Esophagus muscularis mucosa (tissue), 4 donors: ENCODE results near the gene APLP2.

ENCODE experiments used
- EP300 ChIP-seq: sonication (generic); formaldehyde crosslinking; IDR thresholded peaks from one replicate; pipeline ENCODE4 v1.6.1; 2017; ENCODE audit warnings: antibody characterized with exemption
- POLR2A ChIP-seq: fragments of 450-650 bp; IDR thresholded peaks from one replicate; pipeline ENCODE4 v1.6.1; 2017; ENCODE audit warnings: antibody characterized with exemption, moderate library complexity, mild to moderate bottlenecking, low read depth
- POLR2AphosphoS5 ChIP-seq, 2 donors: sonication (generic); formaldehyde crosslinking; IDR thresholded peaks; one replicate each; pipeline ENCODE4 v1.6.1; 2017; ENCODE audit warnings: antibody characterized with exemption in 2 of 2
- TF ChIP-seq, protein P1 (sequence below), 3 experiments: fragments of 200-600 bp in 2 of 3; fragments of 450-650 bp in 1 of 3; sonication (generic) in 2 of 3; IDR thresholded peaks; one replicate each; pipeline ENCODE4 v1.5.1; 2017 to 2019; ENCODE audit warnings: antibody characterized with exemption in 3 of 3, mild to moderate bottlenecking in 2 of 3, moderate library complexity in 1 of 3

DNA sequence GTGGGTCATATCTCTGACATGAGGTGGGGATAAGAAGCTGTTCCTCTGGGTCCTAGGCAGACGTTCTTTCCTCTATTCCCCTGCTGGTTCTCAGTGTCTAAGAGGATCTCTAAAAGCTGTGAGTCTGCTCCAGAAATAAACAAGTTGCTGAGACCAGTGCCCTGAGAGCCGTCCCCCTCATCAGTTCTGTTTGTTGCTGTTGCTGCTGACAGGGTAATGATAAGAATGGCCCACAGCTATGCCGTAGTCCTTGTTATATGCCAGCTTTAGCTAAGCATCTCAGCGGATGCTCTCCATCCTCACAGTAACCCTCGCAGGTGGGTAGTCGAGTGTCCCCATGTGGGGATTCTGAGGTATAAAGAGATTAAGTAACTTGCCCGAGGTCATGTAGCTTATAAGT, 66.4 kb downstream of the APLP2 start:
- TF ChIP-seq, protein P1, sequence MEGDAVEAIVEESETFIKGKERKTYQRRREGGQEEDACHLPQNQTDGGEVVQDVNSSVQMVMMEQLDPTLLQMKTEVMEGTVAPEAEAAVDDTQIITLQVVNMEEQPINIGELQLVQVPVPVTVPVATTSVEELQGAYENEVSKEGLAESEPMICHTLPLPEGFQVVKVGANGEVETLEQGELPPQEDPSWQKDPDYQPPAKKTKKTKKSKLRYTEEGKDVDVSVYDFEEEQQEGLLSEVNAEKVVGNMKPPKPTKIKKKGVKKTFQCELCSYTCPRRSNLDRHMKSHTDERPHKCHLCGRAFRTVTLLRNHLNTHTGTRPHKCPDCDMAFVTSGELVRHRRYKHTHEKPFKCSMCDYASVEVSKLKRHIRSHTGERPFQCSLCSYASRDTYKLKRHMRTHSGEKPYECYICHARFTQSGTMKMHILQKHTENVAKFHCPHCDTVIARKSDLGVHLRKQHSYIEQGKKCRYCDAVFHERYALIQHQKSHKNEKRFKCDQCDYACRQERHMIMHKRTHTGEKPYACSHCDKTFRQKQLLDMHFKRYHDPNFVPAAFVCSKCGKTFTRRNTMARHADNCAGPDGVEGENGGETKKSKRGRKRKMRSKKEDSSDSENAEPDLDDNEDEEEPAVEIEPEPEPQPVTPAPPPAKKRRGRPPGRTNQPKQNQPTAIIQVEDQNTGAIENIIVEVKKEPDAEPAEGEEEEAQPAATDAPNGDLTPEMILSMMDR (IDR thresholded peaks at IDR 0.05): no peak
- TF ChIP-seq POLR2AphosphoS5 (IDR thresholded peaks at IDR 0.05) (no peak), POLR2A (no peak), EP300 (no peak)
